Activated CD4-positive, alpha-beta T cell treated with anti-CD3 and anti-CD28 coated beads for 4 hours (primary cell): ENCODE results near the gene POLR1G.
A peak's percentile ranks its signal among the peaks of the same experiment; 100 is the strongest.

Experiments
- DNase-seq, 2 donors: peaks; one replicate each; pipeline ENCODE4 v3.0.0-alpha.2; 2020

Gene POLR1G

GRCh38 chr19:45448425-45448756 is 41.9 kb downstream of the POLR1G start:
- DNase-seq: no peak

- no peak for DNase-seq
Measured at GRCh38 chr19:45448887-45449299, 42.4 kb downstream of the POLR1G start.

- DNase-seq: no peak
Measured at GRCh38 chr19:45450012-45450333, 43.5 kb downstream of the POLR1G start.

DNA sequence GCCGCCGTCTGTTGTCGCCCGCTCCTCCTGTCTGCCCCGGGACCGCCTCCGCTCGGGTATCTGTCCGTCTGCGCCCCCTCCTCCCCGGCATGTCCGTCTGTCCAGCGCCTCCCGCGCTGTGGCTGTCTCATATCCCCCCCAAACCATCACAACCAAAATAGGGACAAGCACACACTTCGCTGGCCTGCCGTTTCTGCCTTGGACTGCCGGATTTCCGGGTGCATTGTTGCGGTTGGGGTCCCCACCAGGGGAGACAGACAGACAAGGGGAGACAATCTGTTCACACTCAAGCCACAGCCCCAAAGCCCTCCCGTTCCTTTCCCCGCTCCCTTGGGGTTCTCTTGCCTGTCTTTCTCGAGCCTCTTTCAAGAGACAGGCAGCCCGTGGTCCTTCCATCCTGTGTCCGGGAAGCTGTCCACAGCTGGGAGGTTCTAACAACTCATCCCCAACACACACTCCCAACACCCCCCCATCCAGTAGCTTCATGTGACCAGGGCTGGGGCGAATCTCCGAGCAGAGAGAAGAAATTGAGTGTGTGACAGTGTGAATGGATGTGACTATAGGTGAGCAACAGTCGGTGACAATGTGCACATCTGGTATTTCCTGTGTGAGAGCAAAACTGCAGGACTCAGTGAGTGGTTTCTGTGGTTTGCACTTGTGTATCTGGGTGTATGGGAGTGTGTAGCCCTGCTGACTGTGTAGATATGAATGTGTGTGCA is 44.8 kb downstream of the POLR1G start:
- peak; percentile 24 to 33 for DNase-seq

GRCh38 chr19:45451850-45452387 is 45.5 kb downstream of the POLR1G start:
- no peak for DNase-seq

GRCh38 chr19:45455707-45456499 is 49.5 kb downstream of the POLR1G start:
- peak; percentile 57 to 64 for DNase-seq

GRCh38 chr19:45456500-45456815 is 50.0 kb downstream of the POLR1G start:
- DNase-seq: no peak

GRCh38 chr19:45457776-45458175 is 51.3 kb downstream of the POLR1G start:
- no peak for DNase-seq
